Karpas-422 (cell line): ENCODE measurements around the gene AIG1. TPM values are rescaled to one million over a fixed set of nuclear protein-coding genes. Genes with fewer than 3 reads are reported as not detected.
A peak's percentile ranks its signal among the peaks of the same experiment; 100 is the strongest.

Source experiments
- DNase-seq: peaks from one replicate; pipeline ENCODE4 v3.0.0-alpha.2; 2015
- H2AFZ ChIP-seq: fragments of 200-600 bp; sonication (generic); 2 replicates; pipeline ENCODE4 v1.6.1; 2014; ENCODE audit warnings: antibody characterized with exemption, low read length, mixed read lengths
- H3K27ac ChIP-seq: fragments of 200-600 bp; sonication (generic); 2 replicates; pipeline ENCODE4 v1.5.1; 2014; ENCODE audit warnings: mild to moderate bottlenecking, low read length, moderate library complexity
- H3K27me3 ChIP-seq: fragments of 200-600 bp; sonication (generic); 2 replicates; pipeline ENCODE4 v1.6.1; 2014; ENCODE audit warnings: low read length, mixed read lengths
- H3K36me3 ChIP-seq: fragments of 200-600 bp; sonication (generic); 2 replicates; pipeline ENCODE4 v1.6.1; 2014; ENCODE audit warnings: low read length, mixed read lengths; ENCODE audit not compliant: insufficient read depth
- H3K4me1 ChIP-seq: fragments of 200-600 bp; sonication (generic); 2 replicates; pipeline ENCODE4 v1.6.1; 2014; ENCODE audit warnings: mild to moderate bottlenecking, low read length, mixed read lengths
- H3K4me2 ChIP-seq: fragments of 200-600 bp; sonication (generic); 2 replicates; pipeline ENCODE4 v1.6.1; 2014; ENCODE audit warnings: low read length, low read depth, mild to moderate bottlenecking; ENCODE audit not compliant: poor library complexity, severe bottlenecking
- H3K4me3 ChIP-seq: fragments of 200-600 bp; sonication (generic); 2 replicates; pipeline ENCODE4 v1.5.1; 2014; ENCODE audit warnings: mild to moderate bottlenecking, antibody characterized with exemption, low read length, mixed read lengths
- H3K79me2 ChIP-seq: fragments of 200-600 bp; sonication (generic); 2 replicates; pipeline ENCODE4 v1.6.1; 2014; ENCODE audit warnings: mild to moderate bottlenecking, low read length, mixed read lengths
- H3K9ac ChIP-seq: fragments of 200-600 bp; sonication (generic); 2 replicates; pipeline ENCODE4 v1.6.0; 2014; ENCODE audit warnings: low read length
- H3K9me2 ChIP-seq: fragments of 200-600 bp; sonication (generic), shearing (Covaris generic); replicated peaks from 2 replicates; pipeline ENCODE4 v1.6.0; 2014; ENCODE audit warnings: mild to moderate bottlenecking, low read length, moderate library complexity; ENCODE audit not compliant: insufficient read depth
- H3K9me3 ChIP-seq: fragments of 300-700, 200-600 bp; sonication (generic); 2 replicates; pipeline ENCODE4 v1.6.1; 2014; ENCODE audit warnings: low read length, mixed read lengths
- H4K20me1 ChIP-seq: fragments of 200-600 bp; sonication (generic); 2 replicates; pipeline ENCODE4 v1.6.1; 2014; ENCODE audit warnings: mild to moderate bottlenecking, antibody characterized with exemption, low read length, low read depth; ENCODE audit not compliant: insufficient read depth
- total RNA-seq: library from RNA; depleted of rRNA; stranded (reverse); fragments of >200 nt; shearing (Covaris generic); gene quantifications from 2 replicates; pipeline ENCODE4 v1.2.3, GENCODE V29; 2014; ENCODE audit warnings: low replicate concordance

The AIG1 gene
- total RNA-seq, 1 experiment from 2014 or later = 10.2 TPM

GRCh38 chr6:143059663-143060353 is 881 bp upstream of the AIG1 start:
- Histone ChIP-seq H4K20me1 (no peaks in the 10 kb centered on the region), H3K9me3 (no peaks in the 10 kb centered on the region), H3K9ac (peak overlapping the region; percentile 65), H3K9me2 (no peaks in the 10 kb centered on the region), H2AFZ (peak overlapping the region; percentile 84; the same call in 1 of the 2 replicates), H3K4me2 (peak overlapping the region; percentile 71), H3K27ac (no peak overlapping the region), H3K4me3 (peak overlapping the region; percentile 65), H3K79me2 (no peaks in the 10 kb centered on the region), H3K27me3 (no peaks in the 10 kb centered on the region), H3K4me1 (peaks cover 22% of the 10 kb centered on the region), H3K36me3 (no peaks in the 10 kb centered on the region)
- no peak for DNase-seq

GRCh38 chr6:143060354-143060805 is 309 bp upstream of the AIG1 start:
- Histone ChIP-seq H3K4me1 (peaks cover 22% of the 10 kb centered on the region), H4K20me1 (no peaks in the 10 kb centered on the region), H2AFZ (peak overlapping the region; percentile 84; the same call in 1 of the 2 replicates), H3K4me3 (peak overlapping the region; percentile 65), H3K9me3 (no peaks in the 10 kb centered on the region), H3K27ac (no peak overlapping the region), H3K79me2 (no peaks in the 10 kb centered on the region), H3K4me2 (peak overlapping the region; percentile 71), H3K27me3 (no peaks in the 10 kb centered on the region), H3K9me2 (no peaks in the 10 kb centered on the region), H3K9ac (peak overlapping the region; percentile 65), H3K36me3 (no peaks in the 10 kb centered on the region)
- peak; percentile 69 for DNase-seq

- no peak overlapping the region for H3K27ac ChIP-seq
- H3K36me3 ChIP-seq = no peaks in the 10 kb centered on the region
- H3K27me3 ChIP-seq = no peaks in the 10 kb centered on the region
- H4K20me1 ChIP-seq = no peaks in the 10 kb centered on the region
- H3K4me2 ChIP-seq = peak overlapping the region; percentile 82
- peak overlapping the region; percentile 65; the same call in 1 of the 2 replicates for H3K4me3 ChIP-seq
- DNase-seq = no peak
- H3K9ac ChIP-seq = no peak overlapping the region
- no peaks in the 10 kb centered on the region for H3K9me2 ChIP-seq
- no peaks in the 10 kb centered on the region for H3K79me2 ChIP-seq
- H3K4me1 ChIP-seq = peaks cover 22% of the 10 kb centered on the region
- no peak overlapping the region for H2AFZ ChIP-seq
- H3K9me3 ChIP-seq = no peaks in the 10 kb centered on the region
Measured at GRCh38 chr6:143061597-143062385, 1.1 kb downstream of the AIG1 start.

GRCh38 chr6:143062551-143062950 is 1.9 kb downstream of the AIG1 start:
- no peak overlapping the region for H3K4me2 ChIP-seq
- H3K4me1 ChIP-seq = peaks cover 22% of the 10 kb centered on the region
- no peak overlapping the region for H3K27ac ChIP-seq
- H3K27me3 ChIP-seq = no peaks in the 10 kb centered on the region
- no peaks in the 10 kb centered on the region for H3K9me2 ChIP-seq
- no peaks in the 10 kb centered on the region for H3K79me2 ChIP-seq
- no peak overlapping the region for H2AFZ ChIP-seq
- H3K36me3 ChIP-seq = no peaks in the 10 kb centered on the region
- no peaks in the 10 kb centered on the region for H4K20me1 ChIP-seq
- H3K9ac ChIP-seq = no peak overlapping the region
- H3K4me3 ChIP-seq = no peak overlapping the region
- no peaks in the 10 kb centered on the region for H3K9me3 ChIP-seq
- DNase-seq = no peak

GRCh38 chr6:143063631-143064030 is 2.9 kb downstream of the AIG1 start:
- Histone ChIP-seq H3K79me2 (no peaks in the 10 kb centered on the region), H3K9me3 (no peaks in the 10 kb centered on the region), H2AFZ (no peak overlapping the region), H3K4me2 (no peak overlapping the region), H4K20me1 (no peaks in the 10 kb centered on the region), H3K36me3 (no peaks in the 10 kb centered on the region), H3K4me3 (no peak overlapping the region), H3K9me2 (no peaks in the 10 kb centered on the region), H3K9ac (no peak overlapping the region), H3K27ac (no peak overlapping the region), H3K4me1 (peaks cover 22% of the 10 kb centered on the region), H3K27me3 (no peaks in the 10 kb centered on the region)
- DNase-seq = no peak

GRCh38 chr6:143064271-143064670 is 3.6 kb downstream of the AIG1 start:
- no peak for DNase-seq
- H2AFZ ChIP-seq = no peak overlapping the region
- no peak overlapping the region for H3K4me2 ChIP-seq
- no peaks in the 10 kb centered on the region for H3K9me2 ChIP-seq
- no peak overlapping the region for H3K27ac ChIP-seq
- H3K36me3 ChIP-seq = no peaks in the 10 kb centered on the region
- no peaks in the 10 kb centered on the region for H3K9me3 ChIP-seq
- H3K79me2 ChIP-seq = no peaks in the 10 kb centered on the region
- H3K4me1 ChIP-seq = peaks cover 22% of the 10 kb centered on the region
- no peak overlapping the region for H3K4me3 ChIP-seq
- H4K20me1 ChIP-seq = no peaks in the 10 kb centered on the region
- no peaks in the 10 kb centered on the region for H3K27me3 ChIP-seq
- no peak overlapping the region for H3K9ac ChIP-seq

- H3K9me3 ChIP-seq = no peaks in the 10 kb centered on the region
- no peaks in the 10 kb centered on the region for H3K36me3 ChIP-seq
- H3K4me2 ChIP-seq = no peak overlapping the region
- no peaks in the 10 kb centered on the region for H3K9me2 ChIP-seq
- H2AFZ ChIP-seq = no peak overlapping the region
- H3K4me1 ChIP-seq = peaks cover 15% of the 10 kb centered on the region
- no peak overlapping the region for H3K9ac ChIP-seq
- no peaks in the 10 kb centered on the region for H4K20me1 ChIP-seq
- H3K27ac ChIP-seq = no peak overlapping the region
- DNase-seq = no peak
- no peak overlapping the region for H3K4me3 ChIP-seq
- no peaks in the 10 kb centered on the region for H3K79me2 ChIP-seq
- H3K27me3 ChIP-seq = no peaks in the 10 kb centered on the region
Measured at GRCh38 chr6:143064951-143065683, 4.4 kb downstream of the AIG1 start.

GRCh38 chr6:143068001-143068400 is 7.3 kb downstream of the AIG1 start:
- Histone ChIP-seq H4K20me1 (no peaks in the 10 kb centered on the region), H2AFZ (no peak overlapping the region), H3K4me3 (no peak overlapping the region), H3K4me1 (no peaks in the 10 kb centered on the region), H3K27me3 (no peaks in the 10 kb centered on the region), H3K4me2 (no peak overlapping the region), H3K9ac (no peak overlapping the region), H3K27ac (no peak overlapping the region), H3K9me2 (no peaks in the 10 kb centered on the region), H3K79me2 (no peaks in the 10 kb centered on the region), H3K36me3 (no peaks in the 10 kb centered on the region), H3K9me3 (no peaks in the 10 kb centered on the region)
- DNase-seq = no peak
